GM10266 (cell line): Measurements from ENCODE around the gene DDX49.

ENCODE experiments used
- DNase-seq: peaks from one replicate; pipeline ENCODE4 v3.0.0; 2012; ENCODE audit errors: extremely low spot score
- CTCF ChIP-seq: IDR thresholded peaks from 2 replicates; pipeline ENCODE4 v1.5.1; 2012; ENCODE audit warnings: mild to moderate bottlenecking, low read depth; ENCODE audit not compliant: control insufficient read depth, insufficient read depth; ENCODE audit errors: missing control alignments

Gene DDX49

GRCh38 chr19:18975869-18976268, 56.4 kb downstream of the DDX49 start:
- DNase-seq, result no peak
- no peak for TF ChIP-seq CTCF
